Loucy (cell line): ENCODE results near the gene MPZL3.
A peak's percentile ranks its signal among the peaks of the same experiment; 100 is the strongest.

ENCODE experiments used
- H2AFZ ChIP-seq: fragments of 200-600 bp; sonication (generic); 2 replicates; pipeline ENCODE4 v1.6.0; 2016; ENCODE audit warnings: antibody characterized with exemption, mild to moderate bottlenecking, low read length, moderate library complexity
- H3F3A ChIP-seq: fragments of 200-600 bp; 2 replicates; pipeline ENCODE4 v1.6.0; 2016; ENCODE audit warnings: antibody characterized with exemption, low read depth, mild to moderate bottlenecking
- H3K27me3 ChIP-seq: fragments of 200-600 bp; sonication (generic); 2 replicates; pipeline ENCODE4 v1.6.1; 2014; ENCODE audit warnings: low read length, mild to moderate bottlenecking; ENCODE audit not compliant: insufficient read depth, poor library complexity, severe bottlenecking
- H3K36me3 ChIP-seq: fragments of 200-600 bp; sonication (generic); 2 replicates; pipeline ENCODE4 v1.6.1; 2016; ENCODE audit warnings: low read length; ENCODE audit not compliant: insufficient read depth
- H3K4me1 ChIP-seq: fragments of 200-600 bp; sonication (generic); 2 replicates; pipeline ENCODE4 v1.5.1; 2014; ENCODE audit warnings: low read length, mild to moderate bottlenecking; ENCODE audit not compliant: insufficient read depth, poor library complexity, severe bottlenecking
- H3K4me2 ChIP-seq: fragments of 200-600 bp; sonication (generic); 2 replicates; pipeline ENCODE4 v1.6.0; 2014; ENCODE audit warnings: antibody characterized with exemption, low read length, low read depth, mild to moderate bottlenecking; ENCODE audit not compliant: poor library complexity, severe bottlenecking
- H3K4me3 ChIP-seq: fragments of 200-600 bp; sonication (generic); 2 replicates; pipeline ENCODE4 v1.5.1; 2014; ENCODE audit warnings: low read length, mild to moderate bottlenecking, mixed read lengths; ENCODE audit not compliant: poor library complexity, severe bottlenecking
- H3K79me2 ChIP-seq: fragments of 200-600 bp; sonication (generic); 2 replicates; pipeline ENCODE4 v1.6.1; 2014; ENCODE audit warnings: low read length; ENCODE audit not compliant: insufficient read depth
- H3K9ac ChIP-seq: fragments of 200-600 bp; sonication (generic); 2 replicates; pipeline ENCODE4 v1.6.0; 2014; ENCODE audit warnings: mild to moderate bottlenecking, low read depth, low read length, moderate library complexity; ENCODE audit not compliant: poor library complexity, severe bottlenecking
- H3K9me2 ChIP-seq: fragments of 200-600 bp; sonication (generic); replicated peaks from 2 replicates; pipeline ENCODE4 v1.6.1; 2016; ENCODE audit warnings: low read depth, low read length, mixed read lengths
- H3K9me3 ChIP-seq: fragments of 200-600 bp; sonication (generic); 2 replicates; pipeline ENCODE4 v1.6.1; 2014; ENCODE audit warnings: mild to moderate bottlenecking, antibody characterized with exemption, low read length, low read depth; ENCODE audit not compliant: insufficient read depth
- H4K20me1 ChIP-seq: fragments of 200-600 bp; sonication (generic); 2 replicates; pipeline ENCODE4 v1.6.0; 2014; ENCODE audit warnings: antibody characterized with exemption, low read length, mild to moderate bottlenecking; ENCODE audit not compliant: insufficient read depth, poor library complexity, severe bottlenecking
- CTCF ChIP-seq: fragments of 200-600 bp; sonication (generic); conservative IDR thresholded peaks from 2 replicates; pipeline ENCODE4 v1.5.1; 2014; ENCODE audit warnings: mild to moderate bottlenecking, antibody characterized with exemption, low read length
- EZH2phosphoT487 ChIP-seq: fragments of 200-600 bp; IDR thresholded peaks from 2 replicates; pipeline ENCODE4 v1.6.1; 2018; ENCODE audit warnings: antibody characterized with exemption, mild to moderate bottlenecking, moderate library complexity, borderline replicate concordance

MPZL3 gene

GRCh38 chr11:118239509-118240205 lies 12.5 kb downstream of the MPZL3 start:
- H3K36me3 ChIP-seq: no peaks in the 10 kb centered on the region
- H3K27me3 ChIP-seq: no peaks in the 10 kb centered on the region
- H3K9me3 ChIP-seq: no peaks in the 10 kb centered on the region
- H3K4me3 ChIP-seq: no peak overlapping the region
- peak overlapping the region; percentile 54 for H3K4me2 ChIP-seq
- TF ChIP-seq EZH2phosphoT487: no peak
- TF ChIP-seq CTCF: no peak
- H3K79me2 ChIP-seq: no peaks in the 10 kb centered on the region
- H2AFZ ChIP-seq: no peak overlapping the region
- H3K4me1 ChIP-seq: peaks cover 39% of the 10 kb centered on the region
- no peaks in the 10 kb centered on the region for H3F3A ChIP-seq
- H3K9ac ChIP-seq: no peak overlapping the region
- H4K20me1 ChIP-seq: no peaks in the 10 kb centered on the region
- H3K9me2 ChIP-seq: no peaks in the 10 kb centered on the region

- no peak for TF ChIP-seq CTCF
- no peak for TF ChIP-seq EZH2phosphoT487
- no peaks in the 10 kb centered on the region for H3F3A ChIP-seq
- H3K4me3 ChIP-seq: no peak overlapping the region
- H3K79me2 ChIP-seq: no peaks in the 10 kb centered on the region
- no peak overlapping the region for H3K9ac ChIP-seq
- H3K9me3 ChIP-seq: no peaks in the 10 kb centered on the region
- no peaks in the 10 kb centered on the region for H4K20me1 ChIP-seq
- peak overlapping the region; percentile 30; the same call in 1 of the 2 replicates for H2AFZ ChIP-seq
- peaks cover 39% of the 10 kb centered on the region for H3K4me1 ChIP-seq
- H3K4me2 ChIP-seq: peak overlapping the region; percentile 54
- H3K36me3 ChIP-seq: no peaks in the 10 kb centered on the region
- no peaks in the 10 kb centered on the region for H3K9me2 ChIP-seq
- no peaks in the 10 kb centered on the region for H3K27me3 ChIP-seq
Observed at GRCh38 chr11:118238929-118239328, 13.2 kb downstream of the MPZL3 start.

- H4K20me1 ChIP-seq: no peaks in the 10 kb centered on the region
- no peaks in the 10 kb centered on the region for H3K9me2 ChIP-seq
- no peaks in the 10 kb centered on the region for H3F3A ChIP-seq
- no peaks in the 10 kb centered on the region for H3K9me3 ChIP-seq
- no peaks in the 10 kb centered on the region for H3K27me3 ChIP-seq
- peaks cover 39% of the 10 kb centered on the region for H3K4me1 ChIP-seq
- peak overlapping the region; percentile 30; the same call in 1 of the 2 replicates for H2AFZ ChIP-seq
- peak overlapping the region; percentile 54 for H3K4me2 ChIP-seq
- no peak overlapping the region for H3K4me3 ChIP-seq
- H3K36me3 ChIP-seq: no peaks in the 10 kb centered on the region
- no peaks in the 10 kb centered on the region for H3K79me2 ChIP-seq
- no peak overlapping the region for H3K9ac ChIP-seq
- TF ChIP-seq EZH2phosphoT487 (no peak), CTCF (no peak)
Observed at GRCh38 chr11:118238421-118238820, 13.7 kb downstream of the MPZL3 start.
